H9 (cell line): ENCODE data around the gene PDLIM7. TPM values are rescaled to one million over a fixed set of nuclear protein-coding genes. Genes with fewer than 3 reads are reported as not detected.

Source experiments
- DNase-seq: peaks from one replicate; pipeline ENCODE4 v3.0.0-alpha.2; 2017
- H2AFZ ChIP-seq: one replicate; pipeline ENCODE4 v1.6.1; 2013; ENCODE audit warnings: mild to moderate bottlenecking, low read length, control low read depth, moderate library complexity
- H2AK5ac ChIP-seq: 2 replicates; pipeline ENCODE4 v1.6.1; 2013; ENCODE audit warnings: low read length, control low read depth, mixed read lengths; ENCODE audit not compliant: insufficient read length
- H2BK120ac ChIP-seq: one replicate; pipeline ENCODE4 v1.6.1; 2013; ENCODE audit warnings: low read depth, mild to moderate bottlenecking, low read length, control low read depth, inconsistent platforms; ENCODE audit not compliant: poor library complexity, severe bottlenecking
- H2BK12ac ChIP-seq: 2 replicates; pipeline ENCODE4 v1.6.1; 2013; ENCODE audit warnings: low read length, control low read depth, mixed read lengths, low read depth; ENCODE audit not compliant: insufficient read length
- H2BK15ac ChIP-seq: 2 replicates; pipeline ENCODE4 v1.6.1; 2013; ENCODE audit warnings: low read depth, low read length, control low read depth
- H2BK20ac ChIP-seq: one replicate; pipeline ENCODE4 v1.6.1; 2013; ENCODE audit warnings: low read depth, mild to moderate bottlenecking, low read length, control low read depth, inconsistent platforms; ENCODE audit not compliant: poor library complexity, severe bottlenecking
- H2BK5ac ChIP-seq: 2 replicates; pipeline ENCODE4 v1.6.1; 2013; ENCODE audit warnings: low read length, control low read depth, mixed read lengths; ENCODE audit not compliant: insufficient read length
- H3K14ac ChIP-seq: 2 replicates; pipeline ENCODE4 v1.6.1; 2013; ENCODE audit warnings: low read length, control low read depth; ENCODE audit not compliant: insufficient read depth
- H3K18ac ChIP-seq: 2 replicates; pipeline ENCODE4 v1.6.1; 2013; ENCODE audit warnings: low read depth, mild to moderate bottlenecking, mixed read lengths, low read length, control low read depth; ENCODE audit not compliant: insufficient read length
- H3K23ac ChIP-seq: 2 replicates; pipeline ENCODE4 v1.6.1; 2013; ENCODE audit warnings: low read length, control low read depth, mixed read lengths, low read depth; ENCODE audit not compliant: insufficient read length
- H3K23me2 ChIP-seq: 2 replicates; pipeline ENCODE4 v1.6.1; 2013; ENCODE audit warnings: low read depth, mild to moderate bottlenecking, mixed read lengths, low read length, control low read depth; ENCODE audit not compliant: insufficient read length, poor library complexity, severe bottlenecking
- H3K27ac ChIP-seq: 2 replicates; pipeline ENCODE4 v1.5.1; 2013; ENCODE audit warnings: low read length, control low read depth, mixed read lengths, low read depth; ENCODE audit not compliant: insufficient read length
- H3K27me3 ChIP-seq: 2 replicates; pipeline ENCODE4 v1.6.1; 2013; ENCODE audit warnings: low read length, control low read depth, inconsistent platforms; ENCODE audit not compliant: insufficient read depth
- H3K4ac ChIP-seq: 2 replicates; pipeline ENCODE4 v1.6.1; 2013; ENCODE audit warnings: low read depth, mild to moderate bottlenecking, control low read depth, inconsistent platforms, low read length, moderate library complexity
- H3K4me1 ChIP-seq: 2 replicates; pipeline ENCODE4 v1.6.1; 2013; ENCODE audit warnings: low read length, control low read depth, inconsistent platforms; ENCODE audit not compliant: insufficient read depth
- H3K4me2 ChIP-seq: 2 replicates; pipeline ENCODE4 v1.6.1; 2013; ENCODE audit warnings: low read length, control low read depth, mixed read lengths; ENCODE audit not compliant: insufficient read length, insufficient read depth
- H3K56ac ChIP-seq: 2 replicates; pipeline ENCODE4 v1.6.1; 2013; ENCODE audit warnings: low read depth, mild to moderate bottlenecking, mixed read lengths, low read length, control low read depth; ENCODE audit not compliant: insufficient read length
- H3K79me1 ChIP-seq: 2 replicates; pipeline ENCODE4 v1.6.1; 2013; ENCODE audit warnings: low read depth, mild to moderate bottlenecking, moderate library complexity, low read length, control low read depth, inconsistent platforms; ENCODE audit not compliant: insufficient read depth, poor library complexity, severe bottlenecking
- H3K79me2 ChIP-seq: 2 replicates; pipeline ENCODE4 v1.6.1; 2013; ENCODE audit warnings: low read length, control low read depth, inconsistent platforms; ENCODE audit not compliant: insufficient read depth
- H3K9ac ChIP-seq: 2 replicates; pipeline ENCODE4 v1.6.1; 2013; ENCODE audit warnings: low read length, control low read depth, mixed read lengths; ENCODE audit not compliant: insufficient read length; ENCODE audit errors: extremely low read depth
- H3K9me3 ChIP-seq: one replicate; pipeline ENCODE4 v1.6.1; 2013; ENCODE audit warnings: low read depth, low read length, inconsistent platforms; ENCODE audit not compliant: control insufficient read depth
- H3T11ph ChIP-seq: one replicate; pipeline ENCODE4 v1.6.1; 2013; ENCODE audit warnings: mild to moderate bottlenecking, low read length, control low read depth, inconsistent platforms
- H4K20me1 ChIP-seq: one replicate; pipeline ENCODE4 v1.6.1; 2013; ENCODE audit not compliant: control insufficient read depth, insufficient read length, insufficient read depth
- H4K5ac ChIP-seq: 2 replicates; pipeline ENCODE4 v1.6.1; 2013; ENCODE audit warnings: low read depth, mild to moderate bottlenecking, mixed read lengths, low read length, control low read depth; ENCODE audit not compliant: insufficient read length
- H4K8ac ChIP-seq: replicated peaks from 2 replicates; pipeline ENCODE4 v1.6.1; 2013; ENCODE audit warnings: low read length, control low read depth, mixed read lengths, low read depth; ENCODE audit not compliant: insufficient read length
- H4K91ac ChIP-seq: 2 replicates; pipeline ENCODE4 v1.6.1; 2013; ENCODE audit warnings: low read depth, mild to moderate bottlenecking, moderate library complexity, mixed read lengths, low read length, control low read depth; ENCODE audit not compliant: insufficient read length
- H3K27ac Mint-ChIP-seq, 3 experiments: 2 replicates in 2 of 3; 3 replicates in 1 of 3; pipeline ENCODE4 v1.8.0; 2020 to 2021; ENCODE audit warnings: mixed read lengths in 3 of 3, mild to moderate bottlenecking in 1 of 3, moderate library complexity in 1 of 3
- H3K27me3 Mint-ChIP-seq: 2 replicates; pipeline ENCODE4 v1.8.0; 2021; ENCODE audit warnings: low read depth, mild to moderate bottlenecking, moderate library complexity, mixed read lengths
- H3K36me3 Mint-ChIP-seq, 3 experiments: 2 replicates in 2 of 3; 3 replicates in 1 of 3; pipeline ENCODE4 v1.8.0; 2020 to 2021; ENCODE audit warnings: low read depth in 3 of 3, mixed read lengths in 3 of 3; ENCODE audit not compliant: insufficient read depth in 1 of 3
- H3K4me1 Mint-ChIP-seq, 2 experiments: 2 replicates each; pipeline ENCODE4 v1.8.0; 2020; ENCODE audit warnings: mixed read lengths in 2 of 2
- H3K4me3 Mint-ChIP-seq, 2 experiments: 2 replicates in 1 of 2; 3 replicates in 1 of 2; pipeline ENCODE4 v1.8.0; 2020 to 2021; ENCODE audit warnings: mild to moderate bottlenecking in 2 of 2, mixed read lengths in 2 of 2, moderate library complexity in 1 of 2
- H3K9me3 Mint-ChIP-seq, 2 experiments: 2 replicates in 1 of 2; 3 replicates in 1 of 2; pipeline ENCODE4 v1.8.0; 2020; ENCODE audit warnings: mild to moderate bottlenecking in 2 of 2, mixed read lengths in 2 of 2, moderate library complexity in 1 of 2
- WGBS: extraction: QIAGEN DNeasy Blood & Tissue Kit; methylation state at CpG from one replicate; pipeline ENCODE4 v1.1.7; 2013; ENCODE audit warnings: missing lambda C conversion rate, low lambda C conversion rate, mixed read lengths; ENCODE audit not compliant: insufficient read length; ENCODE audit errors: extremely low coverage; 5-methylcytosine and 5-hydroxymethylcytosine counted together
- total RNA-seq: library from RNA; stranded (reverse); gene quantifications from 2 replicates; pipeline ENCODE4 v1.2.1, GENCODE V29; 2021
- TF ChIP-seq, protein P1 (sequence below): fragments of 200-600 bp; sonication (generic); conservative IDR thresholded peaks from 3 replicates; pipeline ENCODE4 v1.8.0; 2021; ENCODE audit warnings: antibody characterized with exemption, mild to moderate bottlenecking

Gene PDLIM7
- total RNA-seq, 1 experiment from 2014 or later: 137 TPM

DNA sequence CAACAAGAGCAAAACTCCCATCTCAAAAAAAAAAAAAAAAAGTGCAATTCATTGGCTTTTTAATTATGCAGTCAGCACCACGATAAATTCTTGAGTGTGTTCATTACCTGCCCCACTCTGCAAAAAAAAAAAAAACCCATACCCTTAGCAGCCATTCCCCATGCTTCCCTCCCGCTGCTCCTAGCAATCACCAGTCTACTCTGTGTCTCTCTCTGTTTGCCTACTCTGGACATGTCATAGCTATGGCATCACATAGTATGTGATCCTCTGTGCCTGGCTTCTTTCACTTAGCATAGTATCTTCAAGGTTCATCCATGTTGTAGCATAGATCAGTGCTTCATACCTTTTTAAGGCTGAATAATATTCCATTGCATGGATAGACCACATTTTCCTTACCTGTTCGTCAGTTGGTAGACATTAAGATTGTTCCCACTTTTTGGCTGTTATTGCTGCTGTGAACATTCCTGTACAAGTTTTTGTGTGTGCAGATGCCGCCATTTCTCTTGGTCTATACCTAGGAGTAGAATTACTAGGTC, 57.8 kb downstream of the PDLIM7 start:
- no CpG with 5 or more reads among the region's 4 CpGs for WGBS
- H2BK120ac ChIP-seq: no peak overlapping the region
- no peak overlapping the region for H3K4me3 Mint-ChIP-seq
- no peaks in the 10 kb centered on the region for H3K79me1 ChIP-seq
- H4K91ac ChIP-seq: no peak overlapping the region
- no peaks in the 10 kb centered on the region; the same call in 1 of the 2 replicates for H3K27me3 ChIP-seq
- H3K4me1 Mint-ChIP-seq: peaks cover 19 to 29% of the 10 kb centered on the region in 2 experiments
- no peaks in the 10 kb centered on the region for H3K9me3 ChIP-seq
- no peak overlapping the region for H2AK5ac ChIP-seq
- no peak overlapping the region for H3K56ac ChIP-seq
- H4K20me1 ChIP-seq: no peaks in the 10 kb centered on the region
- H2AFZ ChIP-seq: no peak overlapping the region
- peaks cover 24 to 63% (median 57%) of the 10 kb centered on the region in 3 experiments for H3K36me3 Mint-ChIP-seq
- H3K79me2 ChIP-seq: no peaks in the 10 kb centered on the region
- no peak overlapping the region for H3K27ac ChIP-seq
- H3K27ac Mint-ChIP-seq: no peak overlapping the region; a peak in 1 of 7 replicates
- TF ChIP-seq, protein P1, sequence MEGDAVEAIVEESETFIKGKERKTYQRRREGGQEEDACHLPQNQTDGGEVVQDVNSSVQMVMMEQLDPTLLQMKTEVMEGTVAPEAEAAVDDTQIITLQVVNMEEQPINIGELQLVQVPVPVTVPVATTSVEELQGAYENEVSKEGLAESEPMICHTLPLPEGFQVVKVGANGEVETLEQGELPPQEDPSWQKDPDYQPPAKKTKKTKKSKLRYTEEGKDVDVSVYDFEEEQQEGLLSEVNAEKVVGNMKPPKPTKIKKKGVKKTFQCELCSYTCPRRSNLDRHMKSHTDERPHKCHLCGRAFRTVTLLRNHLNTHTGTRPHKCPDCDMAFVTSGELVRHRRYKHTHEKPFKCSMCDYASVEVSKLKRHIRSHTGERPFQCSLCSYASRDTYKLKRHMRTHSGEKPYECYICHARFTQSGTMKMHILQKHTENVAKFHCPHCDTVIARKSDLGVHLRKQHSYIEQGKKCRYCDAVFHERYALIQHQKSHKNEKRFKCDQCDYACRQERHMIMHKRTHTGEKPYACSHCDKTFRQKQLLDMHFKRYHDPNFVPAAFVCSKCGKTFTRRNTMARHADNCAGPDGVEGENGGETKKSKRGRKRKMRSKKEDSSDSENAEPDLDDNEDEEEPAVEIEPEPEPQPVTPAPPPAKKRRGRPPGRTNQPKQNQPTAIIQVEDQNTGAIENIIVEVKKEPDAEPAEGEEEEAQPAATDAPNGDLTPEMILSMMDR: no peak
- H3K9ac ChIP-seq: no peak overlapping the region
- DNase-seq: no peak
- H3K18ac ChIP-seq: no peak overlapping the region
- H3K4me2 ChIP-seq: no peak overlapping the region
- no peak overlapping the region for H3K14ac ChIP-seq
- no peak overlapping the region for H4K8ac ChIP-seq
- no peak overlapping the region for H3K4ac ChIP-seq
- H2BK15ac ChIP-seq: no peak overlapping the region
- no peak overlapping the region for H2BK20ac ChIP-seq
- H3K23me2 ChIP-seq: no peaks in the 10 kb centered on the region
- H4K5ac ChIP-seq: no peak overlapping the region
- peaks cover 6% of the 10 kb centered on the region for H3K27me3 Mint-ChIP-seq
- H3K4me1 ChIP-seq: no peaks in the 10 kb centered on the region
- peaks cover 0 to 3% of the 10 kb centered on the region in 2 experiments; a peak in 1 of 5 replicates for H3K9me3 Mint-ChIP-seq
- H3T11ph ChIP-seq: no peak overlapping the region
- H2BK5ac ChIP-seq: no peak overlapping the region
- H2BK12ac ChIP-seq: no peak overlapping the region
- H3K23ac ChIP-seq: no peak overlapping the region
